Activated CD8-positive, alpha-beta memory T cell treated with anti-CD3 and anti-CD28 coated beads for 4 hours (primary cell): Measurements from ENCODE around the gene PHF3.

Experiments used
- DNase-seq, 2 donors: peaks; one replicate each; pipeline ENCODE4 v3.0.0-alpha.2; 2020; ENCODE audit warnings: low read depth in 2 of 2

The PHF3 gene

GRCh38 chr6:63764318-63764916 lies 128.8 kb downstream of the PHF3 start:
- DNase-seq = no peak
